22Rv1 (cell line): ENCODE results near the gene SHISA6.

Experiments used
- CTCF ChIP-seq: fragments of 450-650 bp; IDR thresholded peaks from 2 replicates; pipeline ENCODE4 v1.5.1; 2017; ENCODE audit warnings: mild to moderate bottlenecking
- ZFX ChIP-seq: fragments of 450-650 bp; IDR thresholded peaks from 2 replicates; pipeline ENCODE4 v1.6.1; 2017; ENCODE audit warnings: antibody characterized with exemption, borderline replicate concordance

GRCh38 chr17:11245791-11246190 is 4.8 kb downstream of the SHISA6 start:
- TF ChIP-seq CTCF, result no peak
- no peak for TF ChIP-seq ZFX
